Right lung (tissue), 5 donors: Measurements from ENCODE around the gene UQCRH. TPM values are rescaled to one million over a fixed set of nuclear protein-coding genes. Genes with fewer than 3 reads are reported as not detected.
"Not testable (repeated sequence)": the region's sequence is repeated elsewhere in the genome, so short reads cannot be mapped to it uniquely, and the experiment has no call there.

Experiments
- DNase-seq, 2 donors: peaks; one replicate each; pipeline ENCODE4 v3.0.0-alpha.2; 2013
- polyA plus RNA-seq, 5 donors: library from polyadenylated mRNA; unstranded; fragments of 120-200 nt; gene quantifications; one replicate each; pipeline versions ENCODE4 v1.2.1 to v1.2.3, GENCODE V29; 2013; ENCODE audit warnings: inconsistent platforms in 1 of 5, low replicate concordance in 1 of 5; ENCODE audit not compliant: insufficient read length in 5 of 5, insufficient read depth in 1 of 5

Gene UQCRH
- polyA plus RNA-seq, 5 donors: 304 to 405 (median 324) TPM

GRCh38 chr1:46364612-46365011 is 61.1 kb downstream of the UQCRH start:
- DNase-seq: no peak

GRCh38 chr1:46365796-46366195 is 62.3 kb downstream of the UQCRH start:
- DNase-seq: not testable (repeated sequence)

Other genes starting within 250 kb of the UQCRH start
- gene PIK3R3, start 171.1 kb upstream of the UQCRH start, polyA plus RNA-seq: 10 to 100 TPM; 16.4 to 35.7 (median 22.5) TPM
- gene TSPAN1, start 128.6 kb upstream of the UQCRH start, polyA plus RNA-seq: 10 to 100 TPM in 2 of 5 donors, 1 to 10 TPM in 3; 2.0 to 15.0 (median 8.9) TPM
- gene P3R3URF, start 127.2 kb upstream of the UQCRH start, polyA plus RNA-seq: not detected
- gene POMGNT1, start 105.3 kb upstream of the UQCRH start, polyA plus RNA-seq: 10 to 100 TPM; 57.1 to 80.9 (median 74.9) TPM
- 1 to 10 TPM in 3 of 5 donors, under 1 TPM in 2; 0.79 to 1.3 (median 1.2) TPM for gene LURAP1, start 100.4 kb upstream of the UQCRH start, polyA plus RNA-seq
- 10 to 100 TPM in 3 of 5 donors, 1 to 10 TPM in 2; 6.2 to 15.6 (median 12.9) TPM for gene RAD54L, start 55.9 kb upstream of the UQCRH start, polyA plus RNA-seq
- 10 to 100 TPM; 66.0 to 85.9 (median 84.0) TPM for gene LRRC41, start 82 bp upstream of the UQCRH start, polyA plus RNA-seq
- 10 to 100 TPM; 20.6 to 25.0 (median 21.9) TPM for gene NSUN4, start 37.1 kb downstream of the UQCRH start, polyA plus RNA-seq
- 10 to 100 TPM; 14.9 to 24.7 (median 21.4) TPM for gene FAAH, start 90.6 kb downstream of the UQCRH start, polyA plus RNA-seq
- under 1 TPM in 3 of 5 donors, not detected in 2; 0.04 to 0.06 (median 0.05) TPM for gene DMBX1, start 186.1 kb downstream of the UQCRH start, polyA plus RNA-seq
- under 1 TPM in 4 of 5 donors, not detected in 1; 0.08 to 0.30 (median 0.13) TPM for gene KNCN, start 247.9 kb downstream of the UQCRH start, polyA plus RNA-seq